HG03039 (cell line): ENCODE data around the gene LHX6.

ENCODE experiments used
- ATAC-seq: cut with Tn5 transposase; IDR thresholded peaks from one replicate; pipeline ENCODE4 v1.9.1; 2021; ENCODE audit warnings: mild to moderate bottlenecking, moderate library complexity; ENCODE audit not compliant: unreplicated experiment

The LHX6 gene

DNA sequence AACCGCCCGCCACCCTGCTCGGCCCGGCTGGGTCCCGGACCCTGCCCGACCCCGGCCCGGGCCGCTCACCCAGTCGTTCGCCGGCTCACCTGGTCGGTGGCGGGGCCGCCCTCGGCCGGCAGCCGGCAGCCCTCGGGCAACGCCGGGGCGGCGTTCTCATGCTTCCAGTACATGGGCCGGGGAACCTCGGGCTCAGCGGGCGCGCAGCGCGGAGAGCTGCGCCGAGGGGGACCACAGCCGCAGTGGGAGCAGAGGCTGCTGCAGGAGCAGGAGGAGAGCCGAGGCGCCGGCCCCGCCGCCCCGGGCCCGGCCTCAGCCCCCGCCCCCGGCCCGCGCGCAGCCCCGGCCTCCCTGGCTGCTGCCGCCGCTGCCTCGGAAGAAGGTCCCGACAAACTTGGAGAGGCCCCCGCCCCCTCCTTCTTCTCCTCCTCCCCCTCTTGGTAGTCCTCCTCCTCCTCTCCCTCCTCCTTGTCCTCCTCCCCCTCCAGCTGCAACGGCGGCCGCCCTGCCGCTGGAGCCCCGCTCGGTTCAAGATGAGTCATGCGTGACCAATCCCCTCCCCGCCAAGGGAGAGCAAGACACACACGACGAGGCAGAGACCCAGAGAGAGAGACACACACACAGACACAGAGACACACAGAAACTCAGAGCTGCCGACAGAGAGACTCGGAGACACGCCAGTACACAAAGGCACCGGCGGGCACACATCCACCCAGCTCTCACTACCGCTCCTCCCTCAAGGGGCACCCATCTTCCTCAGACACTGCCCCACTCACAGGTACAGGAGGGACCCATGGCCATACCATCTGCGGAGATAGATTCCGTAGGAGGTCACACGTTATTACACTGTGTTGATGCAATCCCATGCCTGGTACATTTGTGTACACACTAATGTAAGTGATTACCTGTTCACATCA, at the start of gene LHX6:
LHX6 (minus strand) TSS at position 390 of the 917 bp plus-strand sequence; CDS start at position 173, 217 bp downstream.
- no peak for ATAC-seq

DNA sequence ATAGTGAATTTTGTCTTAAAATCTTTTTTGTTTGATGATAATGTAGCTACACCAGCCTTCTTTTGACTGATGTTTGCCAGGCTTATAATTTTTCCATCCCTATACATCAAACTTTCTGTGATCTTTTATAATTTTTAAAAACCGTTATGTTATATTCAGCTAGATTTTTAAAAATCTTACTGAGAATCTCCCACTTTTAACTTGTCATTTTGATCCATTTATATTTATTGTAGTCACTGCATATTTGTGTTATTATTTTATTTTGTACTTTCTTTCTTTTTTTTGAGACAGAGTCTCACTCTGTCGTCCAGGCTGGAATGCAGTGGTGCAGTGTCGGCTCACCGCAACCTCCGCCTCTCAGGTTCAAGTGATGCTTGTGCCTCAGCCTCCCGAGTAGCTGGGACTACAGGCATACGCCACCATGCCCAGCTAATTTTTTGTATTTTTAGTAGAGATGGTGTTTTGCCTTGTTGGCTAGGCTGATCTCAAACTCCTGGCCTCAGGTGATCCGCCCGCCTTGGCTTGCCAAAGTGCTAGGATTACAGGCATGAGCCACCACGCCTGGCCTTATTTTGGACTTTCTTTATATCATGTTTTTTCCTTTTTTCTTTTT, 48.6 kb upstream of the LHX6 start:
- no peak for ATAC-seq

DNA sequence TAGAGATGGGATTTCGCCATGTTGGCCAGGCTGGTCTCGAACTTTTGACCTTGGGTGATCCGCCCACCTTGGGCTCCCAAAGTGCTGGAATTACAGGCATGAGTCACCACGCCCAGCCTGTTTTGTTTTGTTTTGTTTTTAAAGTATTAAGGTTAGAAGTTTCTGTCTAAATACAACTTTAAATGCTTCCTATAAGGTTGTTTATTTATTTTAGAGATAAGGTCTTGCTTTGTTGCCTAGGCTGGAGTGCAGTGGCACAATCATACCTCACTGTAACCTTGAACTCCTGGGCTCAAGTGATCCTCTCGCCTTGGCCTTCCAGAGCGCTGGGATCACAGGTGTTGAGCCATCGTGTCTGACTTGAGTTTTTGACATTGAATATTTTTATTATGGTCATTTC, 47.3 kb upstream of the LHX6 start:
- no peak for ATAC-seq

DNA sequence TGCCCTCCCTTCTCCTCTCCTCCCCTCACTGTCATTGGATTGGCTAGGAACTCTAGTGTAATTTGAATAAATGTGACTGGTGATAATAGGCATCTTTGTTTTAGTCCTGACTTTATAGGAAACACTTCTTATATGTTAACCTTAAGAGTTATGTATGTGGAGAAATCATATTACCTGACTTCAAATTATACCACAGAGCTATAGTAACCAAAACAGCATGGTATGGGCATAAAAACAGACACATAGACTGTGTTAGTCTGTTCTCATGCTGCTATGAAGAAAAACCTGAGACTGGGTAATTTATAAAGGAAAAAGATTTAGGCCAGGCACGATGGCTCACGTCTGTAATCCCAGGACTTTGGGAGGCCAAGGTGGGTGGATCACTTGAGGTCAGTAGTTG, 45.3 kb upstream of the LHX6 start:
- no peak for ATAC-seq

DNA sequence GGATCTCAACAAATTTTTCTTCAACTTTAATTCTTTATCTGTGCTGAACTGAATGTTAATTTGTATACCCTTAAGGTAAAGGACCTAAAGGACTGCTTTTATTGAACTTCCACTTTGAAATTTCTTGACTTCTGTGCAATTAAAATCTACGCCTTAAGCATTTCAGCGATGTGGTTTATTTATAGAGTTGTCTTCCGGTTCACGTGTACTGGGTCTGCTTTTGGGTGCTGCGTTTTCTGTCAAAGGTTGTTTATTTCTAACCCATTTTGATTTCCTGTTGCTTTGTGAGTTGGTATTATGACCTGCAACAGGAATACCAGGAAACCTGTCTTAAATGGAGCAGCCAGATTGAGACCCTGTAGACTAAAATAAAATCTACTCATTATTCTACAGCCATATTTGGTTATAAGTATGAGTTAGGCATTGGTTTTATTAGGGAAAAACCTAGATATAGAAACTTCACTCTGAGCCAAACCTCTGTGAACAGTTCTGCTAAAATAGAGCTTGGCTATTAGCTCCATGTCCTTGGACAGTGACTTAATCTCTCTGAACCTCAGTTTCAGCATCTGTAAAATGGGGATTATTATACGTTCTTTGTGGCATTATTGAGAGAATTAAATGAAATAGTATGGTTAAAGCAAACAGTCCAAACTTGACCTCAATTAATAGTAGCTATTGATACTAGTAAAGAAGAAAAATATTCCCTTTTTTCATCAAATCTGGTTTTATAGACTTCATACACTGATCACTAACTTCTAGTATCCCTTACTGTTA, 39.5 kb upstream of the LHX6 start:
- ATAC-seq, result no peak

DNA sequence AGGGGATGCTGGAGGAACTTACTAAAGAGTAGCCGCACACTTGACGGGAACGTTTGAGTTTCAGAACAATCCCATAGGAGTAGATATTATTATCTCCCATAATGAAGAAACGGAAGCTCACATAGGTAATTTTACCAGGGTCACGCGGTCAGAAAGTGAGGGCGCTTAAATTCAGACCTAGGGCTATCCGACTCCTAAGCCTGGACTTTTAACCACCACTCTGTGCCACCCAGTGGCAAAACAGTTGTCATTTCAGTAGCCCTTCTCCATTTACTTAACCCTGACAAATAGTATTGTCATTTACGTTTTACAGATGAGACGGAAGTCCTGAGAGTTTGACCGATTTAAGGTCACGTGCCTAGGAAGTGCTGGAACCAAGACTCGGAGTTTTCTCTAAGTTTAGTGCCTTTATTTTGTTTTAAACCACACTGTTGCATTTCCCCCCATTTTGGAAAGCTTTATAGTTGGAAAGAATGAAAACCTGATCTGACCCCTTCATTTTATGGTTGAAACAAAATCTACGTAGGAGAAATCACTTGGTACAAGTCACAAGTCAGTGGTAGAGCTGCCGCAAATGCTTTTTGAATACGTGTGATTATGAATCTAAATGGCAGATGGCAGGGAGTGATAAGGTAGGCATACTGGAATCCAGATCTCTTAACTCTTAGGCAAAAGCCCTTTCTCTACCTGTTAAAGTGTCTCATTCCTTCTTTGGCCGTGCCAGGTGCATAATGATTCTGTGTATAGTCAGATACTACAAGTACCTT, 36.6 kb upstream of the LHX6 start:
- ATAC-seq, result peak; percentile 9

DNA sequence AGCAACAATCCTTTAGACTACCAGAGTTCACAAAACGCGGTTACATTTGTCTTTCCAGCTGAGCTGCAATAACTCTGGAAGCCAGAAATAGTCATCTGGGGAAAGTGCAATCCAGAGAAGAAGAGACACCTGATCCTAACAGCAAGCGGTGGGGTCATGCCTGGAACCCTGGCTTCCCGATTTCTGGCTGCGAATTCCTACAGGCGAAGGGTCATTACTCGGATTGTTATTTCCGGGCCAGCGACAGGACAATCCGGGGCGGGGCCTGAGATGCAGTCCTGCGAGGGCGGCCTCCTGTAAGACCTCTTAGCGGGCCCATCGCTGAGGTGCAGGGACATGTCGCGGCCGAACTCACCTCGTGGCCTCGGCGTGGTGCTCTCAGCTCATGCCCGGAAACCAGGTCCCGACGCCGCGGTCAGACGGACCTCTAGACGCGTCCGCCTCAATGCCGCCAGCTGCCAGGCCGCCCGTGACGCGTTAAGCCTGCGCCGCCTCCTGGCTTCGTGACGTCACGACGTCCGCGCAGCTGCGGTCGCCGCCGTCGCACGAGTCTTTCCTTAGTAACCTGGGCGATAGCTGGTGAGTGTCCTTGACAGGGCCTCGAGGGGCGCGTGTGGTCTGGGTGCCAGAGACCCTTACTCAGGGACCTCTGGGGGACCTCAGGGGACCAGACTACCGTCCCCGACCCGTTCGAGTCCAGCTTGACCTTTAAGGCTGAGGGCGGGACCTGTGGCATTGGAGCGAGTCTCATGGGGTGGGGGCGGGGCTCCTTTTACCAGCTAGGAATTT, 35.8 kb upstream of the LHX6 start, which contains the start of the genes MRRF and RBM18:
MRRF (plus strand) TSS at position 523 of the 789 bp plus-strand sequence. CDS start 6,010 bp downstream, outside the sequence.
RBM18 (minus strand) TSS at position 481 of the 789 bp plus-strand sequence. CDS start 3,348 bp downstream, outside the sequence.
- peak; percentile 80 for ATAC-seq

DNA sequence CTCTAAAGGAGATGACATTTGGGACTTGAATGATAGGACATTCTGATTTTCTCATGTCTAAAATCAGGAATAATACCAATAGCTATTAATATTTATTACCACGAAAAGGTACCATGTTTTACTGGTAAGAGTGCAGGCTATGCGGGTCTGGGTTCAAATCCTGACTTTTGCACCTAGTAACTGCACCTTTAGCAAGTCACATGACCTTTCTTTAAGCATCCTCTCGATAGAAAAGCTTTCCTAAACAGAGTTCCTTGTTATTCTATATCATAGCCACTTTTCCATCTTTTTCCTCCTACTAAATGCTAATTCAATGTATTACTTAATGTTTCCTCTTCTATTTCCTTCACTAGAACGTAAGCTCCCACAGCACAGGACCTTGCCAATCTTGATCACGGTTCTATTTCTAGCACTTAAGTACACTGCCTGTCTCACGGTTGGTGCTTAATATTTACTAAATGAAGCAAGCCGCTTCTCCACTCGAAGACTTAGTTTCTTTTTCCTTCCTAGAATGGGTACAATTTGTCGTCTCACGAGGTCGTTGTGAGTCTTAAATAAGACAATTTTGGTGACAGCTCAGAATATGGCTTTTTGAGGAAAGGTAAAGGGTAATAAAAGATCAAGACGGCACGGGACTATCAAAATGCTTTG, 35.1 kb upstream of the LHX6 start:
- no peak for ATAC-seq

DNA sequence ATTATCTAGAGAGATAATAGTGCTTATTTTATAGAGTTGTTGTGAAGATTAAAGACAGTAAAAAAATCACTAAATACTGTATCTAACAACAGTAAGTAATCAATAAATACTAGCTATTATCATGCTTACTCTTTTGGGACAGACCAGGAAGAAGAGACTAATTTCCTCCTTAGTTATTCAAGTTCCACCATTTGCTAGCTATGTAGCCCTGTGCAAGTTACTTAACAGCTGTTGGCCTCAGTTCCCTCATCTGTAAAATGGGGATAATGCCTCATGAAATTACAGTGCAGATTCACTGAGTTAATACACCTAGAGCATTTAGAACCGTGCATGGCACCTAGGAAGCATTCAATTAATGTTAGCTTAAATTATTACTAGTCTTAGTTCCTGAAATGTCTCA, 33.3 kb upstream of the LHX6 start:
- ATAC-seq, result no peak

DNA sequence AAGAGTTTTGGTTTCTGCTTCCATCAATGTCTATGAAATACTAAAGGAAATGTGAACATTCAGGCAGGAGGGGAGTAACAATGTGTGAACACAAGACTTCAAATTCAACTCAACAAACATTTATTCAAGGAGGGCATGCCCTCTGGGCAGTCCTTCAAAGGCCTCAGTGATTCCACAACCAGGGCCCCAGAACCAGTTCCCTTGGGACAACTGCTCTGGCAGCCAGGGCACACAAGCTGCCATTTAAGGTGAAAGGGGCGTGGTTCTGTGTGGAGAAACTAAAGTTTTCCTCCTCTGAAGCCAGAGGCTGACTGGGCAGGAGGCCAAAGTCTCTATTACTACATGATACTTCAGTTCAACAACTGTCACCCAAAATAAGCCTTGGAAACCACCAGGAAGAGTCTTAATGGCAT, 32.7 kb upstream of the LHX6 start:
- ATAC-seq, result no peak

DNA sequence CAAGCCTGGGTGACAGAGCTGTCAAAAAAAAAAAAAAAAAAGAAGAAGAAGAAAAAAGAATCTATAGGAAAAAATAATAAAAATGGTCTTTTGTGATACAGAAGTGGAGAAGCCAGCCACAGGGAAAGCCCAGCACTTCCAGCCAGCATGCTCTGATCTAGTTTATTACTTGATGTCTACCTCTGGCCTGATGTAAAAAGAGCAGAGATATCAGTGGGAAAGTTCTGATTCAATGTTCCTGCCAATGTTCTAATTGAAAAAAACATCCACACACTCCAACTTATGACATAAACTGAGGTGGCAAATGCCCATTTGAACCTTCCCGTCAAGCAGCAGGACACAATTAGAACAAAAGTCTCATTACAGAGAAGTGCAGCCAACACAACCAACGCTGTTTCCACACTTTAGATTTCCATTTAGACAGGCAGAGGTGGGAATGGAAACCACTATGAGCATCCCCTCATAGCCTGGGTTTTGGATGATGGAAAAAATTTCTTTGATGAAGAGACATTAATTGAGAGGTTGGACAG, 30.2 kb upstream of the LHX6 start:
- no peak for ATAC-seq

DNA sequence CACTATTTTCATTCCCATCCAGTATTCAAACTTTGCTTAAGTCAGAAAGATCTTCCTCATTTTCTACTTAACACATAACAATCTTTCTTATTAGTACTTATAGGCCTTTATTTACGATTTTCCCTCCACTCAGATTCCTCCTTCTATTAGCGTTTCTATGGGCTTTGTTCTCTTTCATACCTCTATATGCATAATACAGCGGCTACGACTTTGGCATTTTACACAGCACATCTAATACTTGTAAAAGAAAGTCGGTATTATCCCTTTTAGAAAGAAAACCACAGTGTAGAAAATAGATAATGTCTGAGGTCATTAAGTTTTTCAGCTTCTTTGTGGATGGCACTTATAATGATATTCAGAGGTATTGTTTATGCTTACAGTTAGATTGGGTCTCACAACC, 27.4 kb upstream of the LHX6 start:
- no peak for ATAC-seq

DNA sequence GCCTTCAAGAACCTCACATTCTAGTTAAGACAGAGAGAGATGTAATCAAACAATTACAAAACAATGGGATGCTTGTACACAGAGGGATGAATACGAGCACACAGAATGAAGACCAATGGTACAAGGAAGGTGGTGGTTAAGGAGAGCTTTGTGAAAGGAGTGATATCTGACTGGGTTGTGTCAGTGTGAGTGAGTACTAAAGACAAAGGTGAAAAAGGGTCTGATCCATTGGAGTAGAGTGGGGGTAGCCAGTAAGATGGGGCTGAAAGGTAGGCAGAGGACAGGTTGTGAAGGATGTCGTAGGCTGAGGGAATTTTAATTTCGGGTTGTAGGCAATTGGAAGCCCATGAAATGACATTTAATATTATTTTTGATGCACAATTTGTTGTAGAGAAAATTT, 26.0 kb upstream of the LHX6 start:
- ATAC-seq, result no peak

DNA sequence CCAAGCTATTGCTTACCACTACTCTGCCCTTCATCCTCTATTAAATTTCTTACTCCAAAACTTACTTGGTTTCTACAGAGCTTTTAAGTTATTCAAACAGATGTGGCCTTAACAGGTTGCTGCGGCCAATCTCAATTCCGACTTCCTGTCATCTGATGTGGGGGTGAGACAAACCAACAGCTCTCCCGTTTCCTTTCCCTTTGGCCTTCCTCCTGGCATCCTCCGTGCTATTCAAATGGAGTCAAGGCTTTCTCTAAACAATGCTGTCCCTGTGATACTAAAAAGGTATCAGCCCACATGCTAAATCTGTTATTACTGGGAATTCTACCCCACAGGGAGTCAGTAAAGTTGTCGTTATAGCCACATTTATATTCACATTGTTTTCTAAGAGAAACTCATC, 24.0 kb upstream of the LHX6 start:
- ATAC-seq, result no peak

DNA sequence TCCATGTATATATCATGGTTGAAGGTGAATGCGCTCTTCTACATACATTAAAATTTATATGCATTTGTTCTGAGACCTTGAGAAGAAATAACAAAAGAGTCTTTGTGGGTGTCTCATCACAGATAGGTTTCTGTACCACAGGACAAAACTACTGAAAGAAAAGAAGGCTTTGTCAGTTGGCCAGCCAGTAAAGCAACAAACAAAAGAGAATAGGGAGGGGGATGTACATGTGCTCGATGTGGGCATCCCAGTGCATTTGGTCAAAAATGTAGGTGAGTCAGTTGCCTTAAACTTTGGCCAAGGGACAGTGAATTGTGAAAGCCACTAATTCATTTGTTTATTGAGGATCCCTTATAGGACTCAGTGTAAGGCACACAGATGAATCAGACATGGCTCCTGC, 22.6 kb upstream of the LHX6 start:
- ATAC-seq, result no peak

DNA sequence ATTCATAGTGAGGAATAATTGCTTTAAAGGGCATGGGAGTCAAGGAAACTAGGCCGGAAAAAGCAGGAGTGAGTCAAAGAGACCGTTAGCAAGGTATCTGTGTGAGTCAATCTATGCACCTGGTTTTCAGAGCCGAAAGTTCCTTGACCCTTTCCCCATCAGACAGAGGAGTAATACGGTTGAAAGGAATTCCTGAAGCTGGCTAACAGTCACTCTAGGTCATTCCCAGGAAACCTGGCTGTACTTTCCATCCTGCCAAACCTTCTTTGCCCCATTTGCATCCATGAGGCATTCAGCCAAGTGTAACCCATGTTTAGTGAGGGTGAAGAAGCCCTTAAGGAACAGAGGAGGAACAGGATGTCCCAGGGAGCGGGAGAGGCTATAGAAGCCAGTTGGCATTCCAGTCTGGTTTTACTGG, 19.7 kb upstream of the LHX6 start:
- no peak for ATAC-seq

DNA sequence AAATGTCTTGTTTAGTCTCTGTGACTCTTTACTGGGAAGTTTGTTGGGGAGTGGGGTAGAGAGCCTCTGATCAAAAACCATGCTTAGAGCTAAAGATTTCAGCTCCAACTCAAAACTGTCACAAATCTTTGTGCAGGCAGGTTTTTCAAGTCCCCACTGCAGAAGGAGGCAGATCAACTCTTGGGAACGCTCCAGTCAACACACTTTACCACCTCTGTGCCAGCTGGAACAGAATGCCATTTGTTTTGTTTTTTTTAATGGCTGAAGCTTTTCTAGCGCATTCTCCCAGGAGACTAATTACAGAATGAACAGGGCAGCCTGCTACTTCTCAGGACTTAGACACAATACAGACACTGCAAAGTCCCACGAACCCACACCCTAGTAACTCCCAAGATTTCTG, 17.9 kb upstream of the LHX6 start:
- no peak for ATAC-seq

DNA sequence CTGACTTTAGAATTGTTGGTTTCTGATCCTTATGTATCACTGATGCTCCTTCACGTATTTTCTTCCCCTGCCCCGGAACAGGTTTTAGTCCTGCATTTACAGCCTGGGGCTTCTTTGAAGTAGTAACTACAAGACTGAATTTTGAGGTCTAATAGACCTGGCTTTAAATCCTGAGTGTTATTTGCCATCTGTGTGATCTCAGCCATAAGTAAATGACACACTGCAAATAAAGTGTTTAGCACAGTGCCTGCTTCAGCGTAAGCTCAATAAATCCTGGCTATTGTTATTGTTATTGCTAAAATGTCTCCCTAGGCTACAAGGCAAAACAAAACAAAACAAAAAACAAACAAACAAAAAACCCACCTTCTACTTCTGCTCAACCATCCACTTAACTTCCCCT, 15.6 kb upstream of the LHX6 start:
- ATAC-seq, result no peak

DNA sequence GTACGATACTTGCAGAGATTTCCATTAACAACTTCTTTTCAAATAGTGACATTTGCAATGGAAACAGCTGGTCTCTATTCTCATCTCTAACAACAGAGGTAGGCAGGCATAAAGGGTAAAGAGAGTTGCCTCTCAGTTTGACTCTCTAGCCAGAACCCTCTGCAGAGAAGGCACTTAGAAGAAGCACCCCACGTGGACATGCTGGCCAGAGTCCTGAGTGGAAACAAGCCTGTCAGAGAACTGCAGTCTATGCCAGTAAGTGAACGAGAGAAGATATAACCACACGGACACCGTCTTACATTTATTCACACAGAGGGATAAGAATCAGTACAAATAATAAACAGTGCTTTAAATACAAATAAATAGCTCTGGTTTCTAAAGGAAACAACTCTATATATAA, 11.0 kb upstream of the LHX6 start:
- no peak for ATAC-seq
